MG63 (cell line): ENCODE measurements around the gene WBP1. TPM values are rescaled to one million over a fixed set of nuclear protein-coding genes. Genes with fewer than 3 reads are reported as not detected.

ENCODE experiments used
- DNase-seq: peaks from one replicate; pipeline ENCODE4 v3.0.0-alpha.2; 2020
- H3K27me3 ChIP-seq: fragments of 250-450 bp; sonication (Bioruptor Pico); 2 replicates; pipeline ENCODE4 v1.5.1; 2020; ENCODE audit warnings: mild to moderate bottlenecking, moderate library complexity
- H3K36me3 ChIP-seq: fragments of 250-450 bp; sonication (Bioruptor Pico); 2 replicates; pipeline ENCODE4 v1.5.1; 2020; ENCODE audit warnings: mild to moderate bottlenecking, moderate library complexity
- H3K4me3 ChIP-seq: fragments of 250-450 bp; sonication (Bioruptor Pico); 2 replicates; pipeline ENCODE4 v1.5.1; 2020; ENCODE audit warnings: mild to moderate bottlenecking, moderate library complexity
- H3K9me3 ChIP-seq: fragments of 250-450 bp; sonication (Bioruptor Pico); 2 replicates; pipeline ENCODE4 v1.5.1; 2020; ENCODE audit warnings: mild to moderate bottlenecking, moderate library complexity
- total RNA-seq: library from RNA; depleted of rRNA; stranded (reverse); fragments of >200 nt; shearing (Covaris generic); gene quantifications from 2 replicates; pipeline ENCODE4 v1.2.3, GENCODE V29; 2014; ENCODE audit warnings: low replicate concordance

WBP1 gene
- total RNA-seq, 1 experiment from 2014 or later = 15.4 TPM

- no peak for DNase-seq
- H3K9me3 ChIP-seq = no peaks in the 10 kb centered on the region
- no peaks in the 10 kb centered on the region; the same call in none of the 2 replicates for H3K36me3 ChIP-seq
- H3K4me3 ChIP-seq = no peak overlapping the region
- H3K27me3 ChIP-seq = no peaks in the 10 kb centered on the region
Measured at GRCh38 chr2:74486141-74486540, 27.9 kb downstream of the WBP1 start.

- H3K9me3 ChIP-seq = no peaks in the 10 kb centered on the region
- H3K27me3 ChIP-seq = no peaks in the 10 kb centered on the region
- H3K4me3 ChIP-seq = no peak overlapping the region
- DNase-seq = no peak
- H3K36me3 ChIP-seq = peaks cover 16% of the 10 kb centered on the region
Measured at GRCh38 chr2:74488643-74489481, 30.6 kb downstream of the WBP1 start.

- H3K27me3 ChIP-seq = no peaks in the 10 kb centered on the region
Measured at GRCh38 chr2:74489906-74490305, 31.7 kb downstream of the WBP1 start.

GRCh38 chr2:74491648-74492544, 33.7 kb downstream of the WBP1 start:
- Histone ChIP-seq H3K4me3 (no peak overlapping the region), H3K9me3 (no peaks in the 10 kb centered on the region), H3K36me3 (peaks cover 16% of the 10 kb centered on the region), H3K27me3 (no peaks in the 10 kb centered on the region)
- DNase-seq = no peak

More at GRCh38 chr2:74489906-74490305, 31.7 kb downstream of the WBP1 start:
- no peak overlapping the region for H3K4me3 ChIP-seq
- peaks cover 16% of the 10 kb centered on the region for H3K36me3 ChIP-seq
- no peak for DNase-seq
- H3K9me3 ChIP-seq = no peaks in the 10 kb centered on the region

GRCh38 chr2:74493546-74493945, 35.3 kb downstream of the WBP1 start:
- Histone ChIP-seq H3K27me3 (no peaks in the 10 kb centered on the region), H3K36me3 (peaks cover 16% of the 10 kb centered on the region), H3K9me3 (no peaks in the 10 kb centered on the region), H3K4me3 (no peak overlapping the region)
- DNase-seq = no peak

GRCh38 chr2:74495440-74495839, 37.2 kb downstream of the WBP1 start:
- Histone ChIP-seq H3K36me3 (peaks cover 16% of the 10 kb centered on the region), H3K4me3 (no peak overlapping the region), H3K9me3 (no peaks in the 10 kb centered on the region), H3K27me3 (no peaks in the 10 kb centered on the region)
- no peak for DNase-seq

- Histone ChIP-seq H3K9me3 (no peaks in the 10 kb centered on the region), H3K4me3 (no peak overlapping the region), H3K36me3 (peaks cover 7% of the 10 kb centered on the region), H3K27me3 (no peaks in the 10 kb centered on the region)
- no peak for DNase-seq
Measured at GRCh38 chr2:74496997-74497776, 38.9 kb downstream of the WBP1 start.

GRCh38 chr2:74497777-74498499, 39.7 kb downstream of the WBP1 start:
- Histone ChIP-seq H3K36me3 (peaks cover 3% of the 10 kb centered on the region), H3K4me3 (no peak overlapping the region), H3K9me3 (no peaks in the 10 kb centered on the region), H3K27me3 (no peaks in the 10 kb centered on the region)
- no peak for DNase-seq

GRCh38 chr2:74498500-74499266, 40.4 kb downstream of the WBP1 start:
- Histone ChIP-seq H3K36me3 (no peaks in the 10 kb centered on the region; the same call in 1 of the 2 replicates), H3K9me3 (no peaks in the 10 kb centered on the region), H3K4me3 (no peak overlapping the region), H3K27me3 (no peaks in the 10 kb centered on the region)
- peak; percentile 64 for DNase-seq

GRCh38 chr2:74499267-74499939, 41.2 kb downstream of the WBP1 start, which contains the start of gene LBX2:
TSS of gene LBX2 (minus strand) at chr2:74499603. CDS start at chr2:74499537, 66 bp downstream.
- no peak within 1 kb of the TSS for H3K4me3 ChIP-seq
- no peaks in the 10 kb centered on the region for H3K9me3 ChIP-seq
- peaks cover 3% of the 10 kb centered on the region for H3K36me3 ChIP-seq
- DNase-seq = no peak
- no peaks in the 10 kb centered on the region for H3K27me3 ChIP-seq

- Histone ChIP-seq H3K27me3 (no peaks in the 10 kb centered on the region), H3K4me3 (no peak overlapping the region), H3K36me3 (peaks cover 8% of the 10 kb centered on the region), H3K9me3 (no peaks in the 10 kb centered on the region)
- no peak for DNase-seq
Measured at GRCh38 chr2:74499940-74500577, 41.8 kb downstream of the WBP1 start.

- no peaks in the 10 kb centered on the region for H3K9me3 ChIP-seq
- H3K4me3 ChIP-seq = no peak overlapping the region
- peaks cover 13% of the 10 kb centered on the region for H3K36me3 ChIP-seq
- no peak for DNase-seq
- no peaks in the 10 kb centered on the region for H3K27me3 ChIP-seq
Measured at GRCh38 chr2:74500578-74500946, 42.3 kb downstream of the WBP1 start.

- peaks cover 22% of the 10 kb centered on the region for H3K36me3 ChIP-seq
- no peaks in the 10 kb centered on the region for H3K27me3 ChIP-seq
- no peak overlapping the region for H3K4me3 ChIP-seq
- H3K9me3 ChIP-seq = no peaks in the 10 kb centered on the region
- DNase-seq = no peak
Measured at GRCh38 chr2:74501335-74502071, 43.3 kb downstream of the WBP1 start.

- H3K4me3 ChIP-seq = peak overlapping the region; percentile 53
- H3K9me3 ChIP-seq = no peaks in the 10 kb centered on the region
- H3K27me3 ChIP-seq = no peaks in the 10 kb centered on the region
- H3K36me3 ChIP-seq = peaks cover 25% of the 10 kb centered on the region
- DNase-seq = peak; percentile 20
Measured at GRCh38 chr2:74502147-74502719, 44.0 kb downstream of the WBP1 start.
